ENCODE measurements around the gene PRAMEF6. TPM values are rescaled to one million over a fixed set of nuclear protein-coding genes. Genes with fewer than 3 reads are reported as not detected.

PRAMEF6 gene
- total RNA-seq, result not detected

DNA sequence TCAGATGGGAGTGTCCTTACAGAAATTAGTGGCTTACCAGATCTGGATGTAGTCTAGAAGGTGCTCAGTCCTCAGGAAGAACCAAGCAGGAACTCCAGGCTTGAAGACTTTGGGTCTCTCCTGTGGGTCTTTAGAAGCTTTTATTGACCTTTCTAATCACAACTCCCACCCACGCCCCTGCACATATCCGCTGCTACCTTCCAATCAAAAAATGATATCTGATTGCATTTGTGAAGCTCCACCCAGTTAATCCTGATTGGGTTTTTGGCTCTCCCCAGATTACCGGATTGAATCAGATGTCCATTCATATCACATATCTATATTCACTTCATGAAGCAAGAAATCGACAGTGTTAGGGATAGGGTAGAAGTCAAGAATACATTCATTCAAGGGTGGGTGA is at the start of gene PRAMEF6:
Gene PRAMEF6 (minus strand): TSS at position 101 of the 400 bp plus-strand sequence. CDS start 5,062 bp downstream, outside the sequence.

GRCh38 chr1:12916310-12916709 is 31.1 kb downstream of the PRAMEF6 start, which contains the start of gene PRAMEF7:
Gene PRAMEF7, plus strand, starts transcription at chr1:12916610. Its CDS starts 1,083 bp downstream, at chr1:12917693.

GRCh38 chr1:12898170-12898569 is 49.2 kb downstream of the PRAMEF6 start, which contains the start of gene PRAMEF10:
Gene PRAMEF10, minus strand, starts transcription at chr1:12898270. Its CDS starts 2,423 bp downstream, at chr1:12895847.

Other genes starting within 250 kb of the PRAMEF6 start
- gene AADACL3, start 231.5 kb downstream of the PRAMEF6 start, total RNA-seq, result 0.11 TPM
- not detected for gene CFAP107, start 201.4 kb downstream of the PRAMEF6 start, total RNA-seq
- gene PRAMEF12, start 173.8 kb downstream of the PRAMEF6 start, total RNA-seq, result not detected
- gene PRAMEF1, start 156.2 kb downstream of the PRAMEF6 start, total RNA-seq, result not detected
- gene PRAMEF11, start 116.2 kb downstream of the PRAMEF6 start, total RNA-seq, result not detected
- not detected for gene HNRNPCL1, start 98.9 kb downstream of the PRAMEF6 start, total RNA-seq
- gene PRAMEF2, start 90.5 kb downstream of the PRAMEF6 start, total RNA-seq, result not detected
- gene PRAMEF4, start 61.4 kb downstream of the PRAMEF6 start, total RNA-seq, result not detected
- not detected for gene PRAMEF10, start 49.3 kb downstream of the PRAMEF6 start, total RNA-seq
- gene PRAMEF7, start 31.0 kb downstream of the PRAMEF6 start, total RNA-seq, result not detected
- not detected for gene PRAMEF27, start 109.0 kb upstream of the PRAMEF6 start, total RNA-seq
- gene HNRNPCL3, start 113.2 kb upstream of the PRAMEF6 start, total RNA-seq, result not detected
- not detected for gene PRAMEF25, start 123.2 kb upstream of the PRAMEF6 start, total RNA-seq
- gene HNRNPCL2, start 169.3 kb upstream of the PRAMEF6 start, total RNA-seq, result not detected
- not detected for gene PRAMEF26, start 208.4 kb upstream of the PRAMEF6 start, total RNA-seq
- not detected for gene HNRNPCL4, start 218.1 kb upstream of the PRAMEF6 start, total RNA-seq
- not detected for gene PRAMEF9, start 224.3 kb upstream of the PRAMEF6 start, total RNA-seq